Renal cortical epithelial cell (primary cell): ENCODE data around the gene SAFB2. TPM values are rescaled to one million over a fixed set of nuclear protein-coding genes. Genes with fewer than 3 reads are reported as not detected.

ENCODE experiments used
- DNase-seq: peaks from one replicate; pipeline ENCODE4 v3.0.0-alpha.2; 2011; ENCODE audit warnings: low read depth
- total RNA-seq: library from RNA; depleted of rRNA; stranded (reverse); fragments of >200 nt; gene quantifications from 2 replicates; pipeline ENCODE4 v1.2.3, GENCODE V29; 2014

SAFB2 gene
- total RNA-seq, 1 donor from 2014 or later = 57.2 TPM

GRCh38 chr19:5607318-5608275 is 15.0 kb downstream of the SAFB2 start:
- DNase-seq = no peak

- DNase-seq = no peak
Measured at GRCh38 chr19:5605362-5605761, 17.2 kb downstream of the SAFB2 start.

- DNase-seq = no peak
Measured at GRCh38 chr19:5603626-5604025, 18.9 kb downstream of the SAFB2 start.

- no peak for DNase-seq
Measured at GRCh38 chr19:5600797-5601196, 21.8 kb downstream of the SAFB2 start.

- no peak for DNase-seq
Measured at GRCh38 chr19:5595745-5596144, 26.8 kb downstream of the SAFB2 start.

- no peak for DNase-seq
Measured at GRCh38 chr19:5595129-5595528, 27.4 kb downstream of the SAFB2 start.

GRCh38 chr19:5594521-5594950 is 28.0 kb downstream of the SAFB2 start:
- DNase-seq = no peak

GRCh38 chr19:5593343-5594255 is 29.0 kb downstream of the SAFB2 start:
- DNase-seq = no peak

GRCh38 chr19:5592531-5593342 is 29.8 kb downstream of the SAFB2 start:
- no peak for DNase-seq

GRCh38 chr19:5591476-5591875 is 31.1 kb downstream of the SAFB2 start:
- DNase-seq = no peak

- no peak for DNase-seq
Measured at GRCh38 chr19:5590865-5591154, 31.8 kb downstream of the SAFB2 start.

GRCh38 chr19:5590151-5590864 is 32.3 kb downstream of the SAFB2 start:
- no peak for DNase-seq

GRCh38 chr19:5588906-5589676 is 33.5 kb downstream of the SAFB2 start:
- DNase-seq = no peak

GRCh38 chr19:5588441-5588840 is 34.1 kb downstream of the SAFB2 start:
- no peak for DNase-seq

GRCh38 chr19:5587661-5588060 is 34.9 kb downstream of the SAFB2 start:
- no peak for DNase-seq

- no peak for DNase-seq
Measured at GRCh38 chr19:5587071-5587455, 35.5 kb downstream of the SAFB2 start.

- DNase-seq = no peak
Measured at GRCh38 chr19:5586300-5587070, 36.1 kb downstream of the SAFB2 start.

GRCh38 chr19:5585461-5586299 is 36.9 kb downstream of the SAFB2 start:
- DNase-seq = no peak

- DNase-seq = no peak
Measured at GRCh38 chr19:5580161-5580571, 42.4 kb downstream of the SAFB2 start.
